ENCODE data around the gene PROP1.

GRCh38 chr5:177995691-177996595 lies at the start of gene PROP1:
- TF ChIP-seq EP300 (IDR thresholded peaks at IDR 0.05) (no peak), CTCF (IDR thresholded peaks at IDR 0.05) (no peak)
